BLaER1 (cell line): ENCODE measurements around the gene PLA2G4F.

ENCODE experiments used
- H3K27ac ChIP-seq: shearing (Covaris generic); formaldehyde crosslinking; 2 replicates; pipeline ENCODE4 v1.8.1; 2022
- H3K27me3 ChIP-seq: shearing (Covaris generic); formaldehyde crosslinking; 2 replicates; pipeline ENCODE4 v1.8.1; 2022
- H3K36me3 ChIP-seq: shearing (Covaris generic); formaldehyde crosslinking; 2 replicates; pipeline ENCODE4 v1.8.1; 2022
- H3K4me1 ChIP-seq: shearing (Covaris generic); formaldehyde crosslinking; 2 replicates; pipeline ENCODE4 v1.8.1; 2022
- H3K4me2 ChIP-seq: shearing (Covaris generic); formaldehyde crosslinking; 2 replicates; pipeline ENCODE4 v1.8.1; 2022
- H3K4me3 ChIP-seq: shearing (Covaris generic); formaldehyde crosslinking; 2 replicates; pipeline ENCODE4 v1.8.1; 2022
- H3K9ac ChIP-seq: shearing (Covaris generic); formaldehyde crosslinking; 2 replicates; pipeline ENCODE4 v1.8.1; 2022
- H3K9me3 ChIP-seq: shearing (Covaris generic); formaldehyde crosslinking; 2 replicates; pipeline ENCODE4 v1.8.1; 2022
- H4K20me1 ChIP-seq: shearing (Covaris generic); formaldehyde crosslinking; 2 replicates; pipeline ENCODE4 v1.8.1; 2022
- Cebpa-rat ChIP-seq: shearing (Covaris generic); IDR thresholded peaks from 2 replicates; pipeline ENCODE4 v1.8.1; 2022

Gene PLA2G4F

DNA sequence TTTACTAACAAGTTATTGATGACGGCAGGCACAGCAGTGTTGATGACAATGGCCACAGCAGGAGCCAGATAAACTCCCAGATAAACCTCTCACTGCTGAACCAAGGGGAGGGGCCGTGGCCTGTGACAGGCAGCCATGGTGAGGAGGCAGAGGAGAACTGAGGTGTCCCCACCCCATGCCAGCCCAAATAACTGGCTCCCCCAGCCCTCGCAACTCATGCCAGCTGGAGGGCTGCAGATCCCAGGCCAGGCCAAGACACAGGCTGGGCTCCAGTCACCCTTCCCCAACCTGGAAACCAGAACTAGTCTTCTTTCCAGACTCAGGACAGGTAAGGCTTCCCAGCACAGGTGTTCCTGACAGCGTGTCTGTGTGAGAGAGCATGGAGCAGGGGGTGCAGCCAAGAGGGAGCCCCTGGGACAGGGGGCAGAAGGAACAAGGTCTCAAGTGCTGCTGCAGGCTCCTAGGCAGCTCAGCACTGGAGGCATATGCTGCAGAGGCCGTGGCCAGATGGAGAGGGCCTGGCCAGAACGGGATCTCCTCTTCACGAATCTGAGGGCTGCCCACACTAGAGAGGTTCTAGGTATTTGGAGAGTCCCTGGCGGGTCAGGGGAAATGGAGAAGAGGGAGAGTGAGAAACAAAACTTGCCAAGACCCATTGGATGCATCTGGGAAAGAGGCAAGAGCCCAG, 15.9 kb downstream of the PLA2G4F start:
- no peak overlapping the region for H3K4me3 ChIP-seq
- H3K9me3 ChIP-seq = no peaks in the 10 kb centered on the region
- H3K36me3 ChIP-seq = no peaks in the 10 kb centered on the region
- no peak overlapping the region for H3K9ac ChIP-seq
- no peaks in the 10 kb centered on the region for H4K20me1 ChIP-seq
- no peak overlapping the region for H3K27ac ChIP-seq
- H3K4me1 ChIP-seq = no peaks in the 10 kb centered on the region
- TF ChIP-seq Cebpa-rat = no peak
- no peaks in the 10 kb centered on the region for H3K27me3 ChIP-seq
- no peak overlapping the region for H3K4me2 ChIP-seq

DNA sequence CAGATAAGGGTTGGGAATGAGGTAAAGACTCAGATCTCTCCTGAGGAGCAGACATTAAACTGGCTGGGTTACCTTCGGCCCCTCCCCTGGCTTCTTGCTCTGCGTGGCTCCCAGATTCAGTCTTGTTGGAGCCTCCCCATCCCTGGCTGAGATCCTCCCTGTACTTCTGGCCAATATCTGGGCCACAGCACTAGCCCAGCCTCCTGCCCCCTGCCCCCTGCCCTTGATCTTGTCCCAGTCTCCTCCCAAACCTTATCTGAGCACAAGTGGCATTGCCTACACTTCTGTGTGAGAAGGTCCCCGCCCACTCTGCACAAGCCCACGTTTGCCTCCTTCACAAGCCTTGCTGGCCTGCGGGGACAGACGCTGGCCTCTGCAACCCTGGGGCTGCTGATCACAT, 16.8 kb downstream of the PLA2G4F start:
- no peaks in the 10 kb centered on the region for H3K36me3 ChIP-seq
- no peaks in the 10 kb centered on the region for H3K4me1 ChIP-seq
- no peaks in the 10 kb centered on the region for H3K27me3 ChIP-seq
- H4K20me1 ChIP-seq = no peaks in the 10 kb centered on the region
- no peak overlapping the region for H3K4me2 ChIP-seq
- no peak overlapping the region for H3K27ac ChIP-seq
- H3K9ac ChIP-seq = no peak overlapping the region
- H3K4me3 ChIP-seq = no peak overlapping the region
- TF ChIP-seq Cebpa-rat = no peak
- H3K9me3 ChIP-seq = no peaks in the 10 kb centered on the region

DNA sequence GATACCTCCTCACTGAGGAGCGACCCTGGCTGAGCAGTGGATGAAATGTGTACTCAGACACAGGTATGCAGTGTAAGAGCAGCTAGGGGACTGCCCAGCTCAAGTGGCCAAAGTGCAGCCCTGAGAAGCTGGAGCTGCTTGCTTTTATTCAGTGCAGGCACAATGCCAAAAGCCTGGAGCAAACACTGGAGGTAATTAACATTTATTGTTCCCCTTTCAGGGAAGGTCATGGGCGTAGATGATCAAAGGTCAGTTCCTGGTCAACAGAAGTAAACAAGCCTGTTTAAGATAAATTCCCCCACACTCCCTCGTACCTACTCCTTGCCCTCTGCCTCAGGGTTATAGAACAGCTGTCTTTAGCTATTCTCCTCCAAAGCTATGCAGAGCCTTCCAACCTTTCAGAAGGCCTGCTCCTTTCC, 17.5 kb downstream of the PLA2G4F start:
- no peak overlapping the region for H3K4me3 ChIP-seq
- no peak overlapping the region for H3K27ac ChIP-seq
- no peaks in the 10 kb centered on the region for H3K4me1 ChIP-seq
- no peaks in the 10 kb centered on the region for H3K27me3 ChIP-seq
- no peaks in the 10 kb centered on the region for H3K36me3 ChIP-seq
- H3K9me3 ChIP-seq = no peaks in the 10 kb centered on the region
- no peak overlapping the region for H3K4me2 ChIP-seq
- no peak for TF ChIP-seq Cebpa-rat
- H4K20me1 ChIP-seq = no peaks in the 10 kb centered on the region
- no peak overlapping the region for H3K9ac ChIP-seq

DNA sequence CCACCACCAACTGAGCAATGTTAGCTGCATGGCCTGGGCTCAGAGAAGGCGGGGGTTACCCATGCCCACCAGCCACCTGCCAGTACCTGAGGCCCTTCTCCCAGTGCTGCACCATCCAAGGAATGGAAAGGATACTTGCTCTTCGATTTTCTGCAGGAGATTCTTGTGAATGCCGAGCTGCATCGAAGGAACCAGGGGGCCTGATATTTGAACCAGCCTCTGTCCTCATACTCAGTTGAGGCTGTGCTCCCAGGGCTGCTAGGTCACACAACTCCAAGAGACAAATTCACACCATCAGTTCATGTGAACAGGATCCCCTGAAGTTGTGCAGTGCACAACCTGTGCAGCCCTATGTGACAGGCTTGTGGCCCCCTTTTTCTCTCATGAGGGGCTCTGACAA, 18.0 kb downstream of the PLA2G4F start:
- H3K36me3 ChIP-seq = no peaks in the 10 kb centered on the region
- no peak overlapping the region for H3K9ac ChIP-seq
- H3K27ac ChIP-seq = no peak overlapping the region
- no peaks in the 10 kb centered on the region for H3K4me1 ChIP-seq
- H3K27me3 ChIP-seq = no peaks in the 10 kb centered on the region
- no peak overlapping the region for H3K4me3 ChIP-seq
- H3K9me3 ChIP-seq = no peaks in the 10 kb centered on the region
- H4K20me1 ChIP-seq = no peaks in the 10 kb centered on the region
- H3K4me2 ChIP-seq = no peak overlapping the region
- no peak for TF ChIP-seq Cebpa-rat

GRCh38 chr15:42137461-42138261, 18.8 kb downstream of the PLA2G4F start:
- Histone ChIP-seq H3K4me1 (no peaks in the 10 kb centered on the region), H3K27ac (no peak overlapping the region), H3K9ac (no peak overlapping the region), H4K20me1 (no peaks in the 10 kb centered on the region), H3K27me3 (no peaks in the 10 kb centered on the region), H3K4me2 (no peak overlapping the region), H3K4me3 (no peak overlapping the region), H3K9me3 (no peaks in the 10 kb centered on the region), H3K36me3 (no peaks in the 10 kb centered on the region)
- TF ChIP-seq Cebpa-rat = no peak

- Histone ChIP-seq H4K20me1 (no peaks in the 10 kb centered on the region), H3K4me2 (no peak overlapping the region), H3K9ac (no peak overlapping the region), H3K27me3 (no peaks in the 10 kb centered on the region), H3K9me3 (no peaks in the 10 kb centered on the region), H3K4me1 (no peaks in the 10 kb centered on the region), H3K36me3 (no peaks in the 10 kb centered on the region), H3K27ac (no peak overlapping the region), H3K4me3 (no peak overlapping the region)
- TF ChIP-seq Cebpa-rat = no peak
Observed at GRCh38 chr15:42136513-42136912, 19.9 kb downstream of the PLA2G4F start.

- H3K9ac ChIP-seq = no peak overlapping the region
- no peak overlapping the region for H3K4me2 ChIP-seq
- H4K20me1 ChIP-seq = no peaks in the 10 kb centered on the region
- no peaks in the 10 kb centered on the region for H3K27me3 ChIP-seq
- no peak for TF ChIP-seq Cebpa-rat
- H3K4me3 ChIP-seq = no peak overlapping the region
- H3K4me1 ChIP-seq = peaks cover 10% of the 10 kb centered on the region
- no peaks in the 10 kb centered on the region for H3K9me3 ChIP-seq
- no peak overlapping the region for H3K27ac ChIP-seq
- no peaks in the 10 kb centered on the region for H3K36me3 ChIP-seq
Observed at GRCh38 chr15:42135351-42135750, 21.1 kb downstream of the PLA2G4F start.

DNA sequence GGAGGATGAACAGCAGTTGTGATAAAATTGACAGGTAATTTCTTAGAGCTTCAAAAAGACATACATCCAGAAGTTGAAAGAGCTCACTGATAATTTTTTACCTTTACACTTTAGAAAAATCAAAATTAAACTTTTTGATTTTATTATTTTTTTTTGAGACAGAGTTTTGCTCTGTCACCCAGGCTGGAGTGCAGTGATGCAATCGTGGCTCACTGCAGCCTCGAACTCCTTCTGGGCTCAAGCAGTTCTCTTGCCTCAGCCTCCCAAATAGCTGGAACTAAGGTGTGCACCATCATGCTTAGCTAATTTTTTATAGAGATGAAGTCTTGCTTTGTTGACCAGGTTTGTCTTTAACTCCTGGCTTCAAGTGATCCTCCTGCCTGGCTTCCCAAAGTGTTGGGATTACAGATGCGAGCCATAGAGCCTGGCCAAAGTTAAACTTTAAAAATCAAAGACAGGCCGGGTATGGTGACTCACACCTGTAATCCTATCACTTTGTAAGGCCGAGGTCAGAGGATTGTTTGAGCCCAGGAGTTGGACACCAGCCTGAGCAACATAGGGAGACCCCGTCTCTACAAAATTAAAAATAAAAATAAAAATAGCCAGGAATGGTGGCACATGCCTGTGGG, 21.7 kb downstream of the PLA2G4F start:
- Histone ChIP-seq H3K27ac (no peak overlapping the region), H4K20me1 (no peaks in the 10 kb centered on the region), H3K9ac (no peak overlapping the region), H3K27me3 (no peaks in the 10 kb centered on the region), H3K4me3 (no peak overlapping the region), H3K4me1 (peaks cover 17% of the 10 kb centered on the region), H3K36me3 (no peaks in the 10 kb centered on the region), H3K9me3 (no peaks in the 10 kb centered on the region), H3K4me2 (no peak overlapping the region)
- no peak for TF ChIP-seq Cebpa-rat

DNA sequence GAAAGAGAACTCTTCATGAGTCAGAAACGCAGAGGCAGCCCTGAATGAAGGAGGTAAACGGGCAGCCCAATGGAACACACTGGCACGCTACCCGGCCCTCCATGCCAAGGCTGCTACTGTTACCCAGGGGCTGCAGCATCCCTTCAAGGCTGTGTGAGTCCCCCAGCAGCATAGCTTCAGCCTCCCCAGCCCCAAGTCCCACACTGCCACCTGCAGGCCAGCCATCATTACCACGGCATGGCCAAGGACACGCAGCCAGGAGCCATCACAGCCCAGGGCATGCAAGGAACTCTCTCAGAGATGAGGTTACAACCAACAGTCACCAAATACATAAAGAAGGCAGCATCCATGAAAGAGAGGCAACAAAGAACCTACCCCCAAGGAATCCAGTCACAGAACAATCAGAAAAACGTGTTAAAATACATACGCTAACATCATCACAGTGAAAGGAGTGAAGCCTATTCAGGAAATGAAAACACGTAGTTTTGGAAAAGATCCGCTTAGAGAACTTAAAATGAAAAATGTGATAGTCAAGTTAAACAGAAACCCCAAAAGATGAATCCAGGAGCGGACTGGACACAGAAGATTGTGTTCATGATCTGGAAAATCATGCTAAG, 22.4 kb downstream of the PLA2G4F start:
- no peak for TF ChIP-seq Cebpa-rat
- no peaks in the 10 kb centered on the region for H4K20me1 ChIP-seq
- H3K4me3 ChIP-seq = no peak overlapping the region
- no peaks in the 10 kb centered on the region for H3K9me3 ChIP-seq
- H3K27ac ChIP-seq = no peak overlapping the region
- no peak overlapping the region for H3K4me2 ChIP-seq
- no peaks in the 10 kb centered on the region for H3K27me3 ChIP-seq
- H3K36me3 ChIP-seq = no peaks in the 10 kb centered on the region
- no peak overlapping the region for H3K9ac ChIP-seq
- H3K4me1 ChIP-seq = peaks cover 19% of the 10 kb centered on the region

DNA sequence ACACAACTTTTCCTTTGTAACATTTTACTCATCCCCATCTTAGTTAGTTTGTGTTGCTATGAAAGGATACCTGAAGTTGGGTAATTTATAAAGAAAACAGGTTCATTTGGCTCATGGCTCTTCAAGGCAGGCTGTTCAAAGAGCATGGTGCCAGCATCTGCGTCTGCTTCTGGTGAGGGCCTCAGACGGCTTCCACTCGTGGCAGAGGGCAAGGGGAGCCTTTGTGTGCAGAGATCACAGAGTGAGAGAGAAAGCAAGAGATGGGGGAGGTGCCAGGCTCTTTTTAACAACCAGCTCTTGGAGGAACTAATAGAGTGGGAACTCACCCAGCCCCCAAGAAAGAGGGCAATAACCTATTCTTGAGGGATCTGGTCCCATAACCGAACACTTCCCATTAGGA, 23.1 kb downstream of the PLA2G4F start:
- H3K9me3 ChIP-seq = no peaks in the 10 kb centered on the region
- no peaks in the 10 kb centered on the region for H3K27me3 ChIP-seq
- H3K36me3 ChIP-seq = no peaks in the 10 kb centered on the region
- peaks cover 19% of the 10 kb centered on the region for H3K4me1 ChIP-seq
- no peak overlapping the region for H3K4me3 ChIP-seq
- no peak overlapping the region for H3K9ac ChIP-seq
- no peak overlapping the region for H3K27ac ChIP-seq
- no peaks in the 10 kb centered on the region for H4K20me1 ChIP-seq
- no peak for TF ChIP-seq Cebpa-rat
- no peak overlapping the region for H3K4me2 ChIP-seq
